Nephron progenitor cell (in vitro differentiated cells): ENCODE results near the gene FRMD8.

Experiments
- DNase-seq: peaks from one replicate; pipeline ENCODE4 v3.0.0; 2021
- H3K27ac Mint-ChIP-seq: 2 replicates; pipeline ENCODE4 v1.8.0; 2021; ENCODE audit warnings: mild to moderate bottlenecking, moderate library complexity, mixed read lengths
- H3K27me3 Mint-ChIP-seq: 2 replicates; pipeline ENCODE4 v1.8.0; 2021; ENCODE audit warnings: mild to moderate bottlenecking, low read depth, mixed read lengths; ENCODE audit not compliant: poor library complexity
- H3K36me3 Mint-ChIP-seq: 2 replicates; pipeline ENCODE4 v1.8.0; 2021; ENCODE audit warnings: low read depth, mixed read lengths
- H3K4me1 Mint-ChIP-seq: 2 replicates; pipeline ENCODE4 v1.8.0; 2021; ENCODE audit warnings: mixed read lengths
- H3K4me3 Mint-ChIP-seq: 2 replicates; pipeline ENCODE4 v1.8.0; 2021; ENCODE audit warnings: mild to moderate bottlenecking, moderate library complexity, mixed read lengths
- H3K9me3 Mint-ChIP-seq: 2 replicates; pipeline ENCODE4 v1.8.0; 2021; ENCODE audit warnings: mild to moderate bottlenecking, moderate library complexity, mixed read lengths
- TF ChIP-seq, protein P1 (sequence below): fragments of 200-600 bp; sonication (generic); IDR thresholded peaks from 2 replicates; pipeline ENCODE4 v1.5.0; 2021; ENCODE audit warnings: antibody characterized with exemption

The FRMD8 gene

DNA sequence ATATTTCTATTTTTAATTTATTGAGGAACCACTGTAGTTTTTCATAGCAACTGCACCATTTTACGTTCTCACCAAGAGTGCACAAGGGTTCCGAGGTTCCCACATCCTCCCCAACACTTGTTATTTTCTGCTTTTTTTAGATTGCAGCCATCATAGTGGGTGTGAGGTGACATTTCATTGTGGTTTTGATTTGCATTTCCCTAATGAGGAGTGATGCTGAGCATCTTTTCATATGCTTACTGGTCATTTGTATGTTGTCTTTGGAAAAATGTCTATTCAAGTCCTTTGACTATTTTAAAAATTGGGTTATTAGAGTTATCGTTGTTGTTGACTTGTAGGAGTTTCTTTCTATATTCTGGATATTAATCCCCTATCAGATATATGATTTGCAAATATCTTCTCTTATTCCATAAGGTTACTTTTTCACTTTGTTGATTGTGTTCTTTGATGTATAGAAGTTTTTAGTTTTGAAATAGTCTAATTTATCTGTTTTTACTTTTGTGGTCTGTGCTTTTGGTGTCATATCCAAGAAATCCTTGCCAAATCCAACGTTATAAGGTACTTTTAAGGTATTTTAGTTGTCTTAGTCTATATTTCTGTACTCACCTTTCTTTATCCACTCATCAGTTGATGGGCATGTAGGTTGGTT lies 45.1 kb downstream of the FRMD8 start:
- peaks cover 17% of the 10 kb centered on the region for H3K36me3 Mint-ChIP-seq
- no peak for DNase-seq

DNA sequence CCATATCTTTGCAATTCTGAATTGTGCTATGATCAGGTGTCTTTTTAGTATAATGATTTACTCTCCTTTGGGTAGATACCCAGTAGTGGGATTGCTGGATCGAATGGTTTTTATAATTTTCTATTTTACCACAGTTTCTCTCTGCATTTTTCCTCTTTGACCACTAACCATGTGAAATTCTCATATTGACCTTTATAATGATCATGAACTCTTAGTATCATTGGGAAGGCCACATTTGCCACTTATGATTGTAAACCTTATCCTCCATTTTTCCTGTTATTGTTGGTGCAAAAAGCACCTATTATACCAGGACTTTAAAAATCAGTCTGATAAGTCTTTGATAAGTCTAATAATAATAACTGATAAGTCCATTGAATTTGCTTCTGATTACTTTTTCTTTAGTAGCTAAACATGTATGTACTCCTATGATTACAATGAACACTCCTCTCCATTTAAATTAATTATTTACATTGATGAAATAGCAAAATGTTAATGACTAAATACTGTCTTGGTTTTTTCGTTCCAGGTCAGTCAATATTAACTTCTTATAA lies 45.7 kb downstream of the FRMD8 start:
- TF ChIP-seq, protein P1, sequence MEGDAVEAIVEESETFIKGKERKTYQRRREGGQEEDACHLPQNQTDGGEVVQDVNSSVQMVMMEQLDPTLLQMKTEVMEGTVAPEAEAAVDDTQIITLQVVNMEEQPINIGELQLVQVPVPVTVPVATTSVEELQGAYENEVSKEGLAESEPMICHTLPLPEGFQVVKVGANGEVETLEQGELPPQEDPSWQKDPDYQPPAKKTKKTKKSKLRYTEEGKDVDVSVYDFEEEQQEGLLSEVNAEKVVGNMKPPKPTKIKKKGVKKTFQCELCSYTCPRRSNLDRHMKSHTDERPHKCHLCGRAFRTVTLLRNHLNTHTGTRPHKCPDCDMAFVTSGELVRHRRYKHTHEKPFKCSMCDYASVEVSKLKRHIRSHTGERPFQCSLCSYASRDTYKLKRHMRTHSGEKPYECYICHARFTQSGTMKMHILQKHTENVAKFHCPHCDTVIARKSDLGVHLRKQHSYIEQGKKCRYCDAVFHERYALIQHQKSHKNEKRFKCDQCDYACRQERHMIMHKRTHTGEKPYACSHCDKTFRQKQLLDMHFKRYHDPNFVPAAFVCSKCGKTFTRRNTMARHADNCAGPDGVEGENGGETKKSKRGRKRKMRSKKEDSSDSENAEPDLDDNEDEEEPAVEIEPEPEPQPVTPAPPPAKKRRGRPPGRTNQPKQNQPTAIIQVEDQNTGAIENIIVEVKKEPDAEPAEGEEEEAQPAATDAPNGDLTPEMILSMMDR, result no peak
- H3K4me1 Mint-ChIP-seq, result peaks cover 39% of the 10 kb centered on the region
- H3K27ac Mint-ChIP-seq, result peak overlapping the region; percentile 19
- no peak for DNase-seq
- no peaks in the 10 kb centered on the region for H3K27me3 Mint-ChIP-seq
- peaks cover 20% of the 10 kb centered on the region for H3K36me3 Mint-ChIP-seq
- H3K4me3 Mint-ChIP-seq, result no peak overlapping the region
- H3K9me3 Mint-ChIP-seq, result no peaks in the 10 kb centered on the region

More for the DNA sequence above, 45.1 kb downstream of the FRMD8 start:
- H3K4me1 Mint-ChIP-seq, result peaks cover 44% of the 10 kb centered on the region
- no peaks in the 10 kb centered on the region for H3K27me3 Mint-ChIP-seq
- no peak overlapping the region for H3K27ac Mint-ChIP-seq
- H3K4me3 Mint-ChIP-seq, result no peak overlapping the region
- no peaks in the 10 kb centered on the region for H3K9me3 Mint-ChIP-seq
- TF ChIP-seq, protein P1, result no peak

DNA sequence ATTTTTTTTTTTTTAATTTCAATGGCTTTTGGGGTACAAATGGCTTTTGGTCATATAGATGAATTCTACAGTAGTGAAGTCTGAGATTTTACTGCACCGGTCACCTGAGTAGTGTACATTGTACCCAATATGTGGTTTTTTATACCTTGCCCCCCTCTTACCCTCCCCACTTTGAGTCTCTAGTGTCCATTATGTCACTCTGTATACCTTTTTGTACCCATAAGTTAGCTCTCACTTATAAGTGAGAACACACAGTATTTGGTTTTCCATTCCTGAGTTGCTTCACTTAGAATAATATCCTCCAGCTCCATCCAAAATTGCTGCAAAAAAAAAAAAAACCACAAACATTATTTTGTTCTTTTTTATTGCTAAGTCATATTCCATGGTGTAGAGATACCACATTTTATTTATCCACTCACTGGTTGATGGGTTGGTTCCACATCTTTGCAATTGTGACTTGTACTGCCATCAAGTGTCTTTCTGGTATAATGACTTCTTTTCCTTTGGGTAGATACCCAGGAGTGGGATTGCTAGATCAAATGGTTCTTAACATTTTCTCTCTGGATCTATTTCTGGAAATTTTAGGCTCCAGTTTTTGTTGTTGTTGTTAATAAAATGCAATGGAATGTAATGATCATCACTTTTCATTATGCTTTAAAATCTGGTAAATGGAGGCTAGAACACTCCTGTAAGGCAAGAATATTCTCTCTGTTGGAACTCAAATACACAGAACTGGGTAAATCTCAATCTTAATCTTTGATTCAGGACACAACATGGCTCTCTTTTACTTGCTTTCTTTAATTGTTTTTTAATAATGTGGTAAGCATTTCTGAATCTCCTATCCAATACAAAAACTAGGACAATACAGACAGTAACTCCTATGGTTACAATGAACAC lies 46.5 kb downstream of the FRMD8 start:
- no peak overlapping the region for H3K27ac Mint-ChIP-seq
- H3K4me1 Mint-ChIP-seq, result peaks cover 39% of the 10 kb centered on the region
- H3K27me3 Mint-ChIP-seq, result no peaks in the 10 kb centered on the region
- TF ChIP-seq, protein P1, result no peak
- H3K4me3 Mint-ChIP-seq, result no peak overlapping the region
- peaks cover 25% of the 10 kb centered on the region for H3K36me3 Mint-ChIP-seq
- DNase-seq, result no peak
- H3K9me3 Mint-ChIP-seq, result no peaks in the 10 kb centered on the region

DNA sequence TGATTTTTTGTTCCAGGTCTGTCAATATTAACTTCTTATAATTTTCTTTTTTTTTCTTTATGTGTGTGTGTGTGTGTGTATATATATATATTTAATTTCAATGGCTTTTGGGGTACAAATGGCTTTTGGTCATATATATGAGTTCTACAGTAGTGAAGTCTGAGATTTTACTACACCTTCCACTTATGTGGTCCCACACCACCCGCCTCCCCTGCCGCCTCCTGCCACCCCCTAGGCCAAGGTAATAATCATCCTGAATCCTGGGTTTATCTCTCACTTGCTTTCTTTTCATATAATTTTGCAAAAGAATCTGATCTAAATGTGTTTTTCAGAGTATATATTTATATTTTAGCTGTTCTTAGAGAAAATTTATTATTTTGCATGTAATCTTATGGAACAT lies 47.2 kb downstream of the FRMD8 start:
- Mint-ChIP-seq H3K27ac (no peak overlapping the region), H3K4me3 (no peak overlapping the region), H3K9me3 (no peaks in the 10 kb centered on the region), H3K27me3 (no peaks in the 10 kb centered on the region), H3K36me3 (peaks cover 30% of the 10 kb centered on the region), H3K4me1 (peaks cover 32% of the 10 kb centered on the region)
- TF ChIP-seq, protein P1, result no peak
- DNase-seq, result no peak

DNA sequence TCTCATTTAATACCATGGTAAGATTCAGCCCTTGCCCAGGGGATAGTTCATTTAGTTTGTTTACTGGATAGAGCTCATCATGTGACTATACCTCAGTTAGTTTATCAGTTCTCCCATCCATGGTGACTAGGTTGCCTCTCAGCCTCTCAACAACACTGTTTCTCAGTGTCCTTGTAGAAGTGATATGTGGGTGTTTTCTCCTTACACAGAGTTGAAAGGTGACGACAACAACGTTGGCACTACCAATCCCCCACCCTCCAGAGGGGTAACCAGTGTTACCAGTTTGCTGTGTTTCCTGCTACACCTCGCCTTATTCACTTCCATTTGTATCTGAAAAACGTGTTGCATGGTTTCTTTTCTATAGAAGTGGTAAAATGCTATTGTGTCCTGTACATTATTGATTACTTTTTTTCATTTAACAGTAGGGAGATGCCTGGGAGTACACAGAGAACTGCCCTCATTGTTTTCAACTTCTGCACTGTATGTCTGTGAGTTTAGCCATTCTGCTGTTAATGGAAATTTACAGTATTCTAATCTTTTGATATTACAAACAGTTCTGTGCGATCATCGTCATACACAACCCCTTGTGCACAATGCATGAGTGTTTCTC lies 47.7 kb downstream of the FRMD8 start:
- DNase-seq, result no peak
- Mint-ChIP-seq H3K4me3 (no peak overlapping the region), H3K36me3 (peaks cover 35% of the 10 kb centered on the region), H3K27me3 (no peaks in the 10 kb centered on the region), H3K4me1 (peaks cover 28% of the 10 kb centered on the region), H3K27ac (no peak overlapping the region), H3K9me3 (no peaks in the 10 kb centered on the region)
- TF ChIP-seq, protein P1, result no peak
